PC-9 (cell line): Measurements from ENCODE around the gene TNFRSF1A. TPM values are rescaled to one million over a fixed set of nuclear protein-coding genes. Genes with fewer than 3 reads are reported as not detected.

Experiments
- BruUV-seq: library from RNA; stranded (reverse); fragments of 400-500 nt; replicated peaks from 2 replicates; lab custom pipeline; 2021; lab: Mats Ljungman, UMichigan
- CTCF ChIA-PET: fragments of 300-600 bp; sonication (Branson Sonifier 250); formaldehyde crosslinking; loops from one replicate; lab custom pipeline; 2022; ENCODE audit warnings: antibody characterized with exemption; lab: Charles Lee
- POLR2A ChIA-PET: fragments of 300-600 bp; sonication (Branson Sonifier 250); formaldehyde crosslinking; loops from one replicate; lab custom pipeline; 2022; ENCODE audit warnings: antibody characterized with exemption; ENCODE audit not compliant: unreplicated experiment; lab: Charles Lee
- DNase-seq, 2 experiments: peaks; one replicate each; pipeline versions ENCODE4 v3.0.0 to v3.0.0-alpha.2; 2015 to 2022; ENCODE audit warnings: mixed read lengths in 1 of 2
- H2AFZ ChIP-seq: fragments of 200-600 bp; sonication (generic); 2 replicates; pipeline ENCODE4 v1.8.1; 2017; ENCODE audit warnings: antibody characterized with exemption
- H3F3A ChIP-seq: fragments of 200-600 bp; sonication (generic); 2 replicates; pipeline ENCODE4 v1.8.1; 2017; ENCODE audit warnings: antibody characterized with exemption, mild to moderate bottlenecking, low read depth; ENCODE audit not compliant: insufficient read depth
- H3K27ac ChIP-seq: fragments of 200-600 bp; sonication (generic); 2 replicates; pipeline ENCODE4 v1.6.1; 2016; ENCODE audit warnings: mixed run types
- H3K27me3 ChIP-seq: fragments of 200-600 bp; sonication (generic); 2 replicates; pipeline ENCODE4 v1.6.1; 2016; ENCODE audit warnings: low read depth, mixed run types; ENCODE audit not compliant: insufficient read depth
- H3K36me3 ChIP-seq: fragments of 200-600 bp; sonication (generic); 2 replicates; pipeline ENCODE4 v1.6.1; 2016; ENCODE audit warnings: low read depth, mixed run types
- H3K4me1 ChIP-seq: fragments of 200-600 bp; sonication (generic); replicated peaks from 2 replicates; pipeline ENCODE4 v1.6.1; 2016; ENCODE audit warnings: mixed run types; ENCODE audit not compliant: insufficient read depth
- H3K4me2 ChIP-seq: fragments of 200-600 bp; sonication (generic); 2 replicates; pipeline ENCODE4 v1.6.1; 2017; ENCODE audit warnings: mixed run types
- H3K4me3 ChIP-seq: fragments of 200-600 bp; sonication (generic); 2 replicates; pipeline ENCODE4 v1.6.1; 2016; ENCODE audit warnings: mixed run types
- H3K79me2 ChIP-seq: fragments of 200-600 bp; sonication (generic); 2 replicates; pipeline ENCODE4 v1.6.1; 2017; ENCODE audit warnings: low read depth, mixed run types
- H3K9me2 ChIP-seq: fragments of 200-600 bp; sonication (generic); 2 replicates; pipeline ENCODE4 v1.8.1; 2017; ENCODE audit warnings: mild to moderate bottlenecking; ENCODE audit not compliant: insufficient read depth
- H3K9me3 ChIP-seq: fragments of 200-600 bp; sonication (generic); 2 replicates; pipeline ENCODE4 v1.8.1; 2016; ENCODE audit warnings: low read depth; ENCODE audit not compliant: insufficient read depth
- H4K20me1 ChIP-seq: fragments of 200-600 bp; sonication (generic); 2 replicates; pipeline ENCODE4 v1.8.1; 2017; ENCODE audit not compliant: insufficient read depth
- EZH2 ChIP-seq: fragments of 200-600 bp; sonication (generic); IDR thresholded peaks from 2 replicates; pipeline ENCODE4 v1.8.0; 2017; ENCODE audit warnings: antibody characterized with exemption, low read depth
- intact Hi-C: fragments of 100-400 bp; cut with micrococcal nuclease; formaldehyde crosslinking; loops from one replicate; pipeline ENCODE4 v1.10.0; 2022; ENCODE audit not compliant: unreplicated experiment
- total RNA-seq: library from RNA; stranded (reverse); gene quantifications from 2 replicates; pipeline ENCODE4 v1.2.3, GENCODE V29; 2021
- TF ChIP-seq, protein P1 (sequence below): fragments of 200-600 bp; sonication (generic); conservative IDR thresholded peaks from 2 replicates; pipeline ENCODE4 v1.6.1; 2017; ENCODE audit warnings: mixed run types, antibody characterized with exemption, mild to moderate bottlenecking, moderate library complexity

TNFRSF1A gene
- total RNA-seq, 1 experiment from 2014 or later: 165 TPM

DNA sequence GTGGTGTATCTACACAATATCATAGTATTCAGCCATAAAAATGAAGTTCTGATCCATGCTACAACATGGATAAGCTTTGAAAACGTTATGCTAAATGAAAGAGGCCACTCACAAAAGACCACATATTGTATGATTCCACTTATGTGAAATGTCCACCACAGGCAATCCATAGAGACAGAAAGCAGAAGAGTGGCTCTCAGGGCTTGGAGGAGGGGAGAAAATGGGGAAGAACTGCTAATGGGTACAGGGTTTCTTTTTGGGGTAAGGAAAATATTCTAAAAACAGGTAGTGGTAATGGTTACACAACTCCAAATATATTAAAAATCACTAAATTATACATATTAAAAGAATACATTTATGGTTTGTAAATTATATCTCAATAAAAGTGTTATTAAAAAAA is 17.0 kb upstream of the TNFRSF1A start:
- CTCF ChIA-PET: interaction anchor here (0.7 kb wide), 1 partner anchor 281 kb away, joined by 14 read pairs; no protein-coding TSS in a partner anchor
- BruUV-seq: no TSS peak
- H3K4me3 ChIP-seq: no peak overlapping the region
- no peaks in the 10 kb centered on the region for H3K9me3 ChIP-seq
- H2AFZ ChIP-seq: no peak overlapping the region
- no peak for DNase-seq
- H4K20me1 ChIP-seq: no peaks in the 10 kb centered on the region; the same call in none of the 2 replicates
- H3K36me3 ChIP-seq: peaks cover 27% of the 10 kb centered on the region
- intact Hi-C loops: no loop called here
- no peak overlapping the region for H3K27ac ChIP-seq
- peaks cover 26% of the 10 kb centered on the region for H3K79me2 ChIP-seq
- peaks cover 27% of the 10 kb centered on the region for H3K4me1 ChIP-seq
- POLR2A ChIA-PET: interaction anchor here (0.7 kb wide), 1 partner anchor 138 kb away, joined by 21 read pairs; no protein-coding TSS in a partner anchor
- H3K9me2 ChIP-seq: no peaks in the 10 kb centered on the region
- no peaks in the 10 kb centered on the region for H3K27me3 ChIP-seq
- TF ChIP-seq, protein P1, sequence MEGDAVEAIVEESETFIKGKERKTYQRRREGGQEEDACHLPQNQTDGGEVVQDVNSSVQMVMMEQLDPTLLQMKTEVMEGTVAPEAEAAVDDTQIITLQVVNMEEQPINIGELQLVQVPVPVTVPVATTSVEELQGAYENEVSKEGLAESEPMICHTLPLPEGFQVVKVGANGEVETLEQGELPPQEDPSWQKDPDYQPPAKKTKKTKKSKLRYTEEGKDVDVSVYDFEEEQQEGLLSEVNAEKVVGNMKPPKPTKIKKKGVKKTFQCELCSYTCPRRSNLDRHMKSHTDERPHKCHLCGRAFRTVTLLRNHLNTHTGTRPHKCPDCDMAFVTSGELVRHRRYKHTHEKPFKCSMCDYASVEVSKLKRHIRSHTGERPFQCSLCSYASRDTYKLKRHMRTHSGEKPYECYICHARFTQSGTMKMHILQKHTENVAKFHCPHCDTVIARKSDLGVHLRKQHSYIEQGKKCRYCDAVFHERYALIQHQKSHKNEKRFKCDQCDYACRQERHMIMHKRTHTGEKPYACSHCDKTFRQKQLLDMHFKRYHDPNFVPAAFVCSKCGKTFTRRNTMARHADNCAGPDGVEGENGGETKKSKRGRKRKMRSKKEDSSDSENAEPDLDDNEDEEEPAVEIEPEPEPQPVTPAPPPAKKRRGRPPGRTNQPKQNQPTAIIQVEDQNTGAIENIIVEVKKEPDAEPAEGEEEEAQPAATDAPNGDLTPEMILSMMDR: no peak
- no peak for TF ChIP-seq EZH2
- H3F3A ChIP-seq: peaks cover 54% of the 10 kb centered on the region
- H3K4me2 ChIP-seq: no peak overlapping the region

GRCh38 chr12:6356374-6356820 is 14.5 kb upstream of the TNFRSF1A start:
- TF ChIP-seq, protein P1: no peak
- TF ChIP-seq EZH2: no peak
- Histone ChIP-seq H3K4me1 (peaks cover 4% of the 10 kb centered on the region), H3K27me3 (no peaks in the 10 kb centered on the region), H3K27ac (no peak overlapping the region), H3K36me3 (peaks cover 23% of the 10 kb centered on the region), H3K4me3 (no peak overlapping the region), H2AFZ (no peak overlapping the region), H3F3A (peaks cover 47% of the 10 kb centered on the region), H3K4me2 (no peak overlapping the region), H3K79me2 (0 out of 2 replicates have a peak, but pooled peaks cover 9% of the 10 kb centered on the region), H3K9me2 (no peaks in the 10 kb centered on the region), H4K20me1 (no peaks in the 10 kb centered on the region; the same call in 1 of the 2 replicates), H3K9me3 (no peaks in the 10 kb centered on the region)
- CTCF ChIA-PET: interaction anchor here (1.4 kb wide), 1 partner anchor 15 kb away, joined by 3 read pairs; no protein-coding TSS in a partner anchor
- intact Hi-C loops: no loop called here
- POLR2A ChIA-PET: no interaction called here
- no TSS peak for BruUV-seq
- DNase-seq: no peak

GRCh38 chr12:6355491-6356373 is 13.9 kb upstream of the TNFRSF1A start:
- no peaks in the 10 kb centered on the region for H3K27me3 ChIP-seq
- TF ChIP-seq EZH2: no peak
- TF ChIP-seq, protein P1: no peak; the same call in 1 of the 2 replicates
- BruUV-seq: no TSS peak
- 0 out of 2 replicates have a peak, but pooled peaks cover 2% of the 10 kb centered on the region for H3K79me2 ChIP-seq
- H3K4me3 ChIP-seq: no peak overlapping the region
- H2AFZ ChIP-seq: no peak overlapping the region
- H3K36me3 ChIP-seq: peaks cover 19% of the 10 kb centered on the region
- no peak overlapping the region for H3K27ac ChIP-seq
- H3K9me2 ChIP-seq: no peaks in the 10 kb centered on the region
- no peaks in the 10 kb centered on the region for H3K9me3 ChIP-seq
- H4K20me1 ChIP-seq: no peaks in the 10 kb centered on the region; the same call in 1 of the 2 replicates
- peaks cover 40% of the 10 kb centered on the region for H3F3A ChIP-seq
- intact Hi-C loops: no loop called here
- no peaks in the 10 kb centered on the region for H3K4me1 ChIP-seq
- no peak for DNase-seq
- POLR2A ChIA-PET: interaction anchor here (0.7 kb wide), 1 partner anchor 20 kb away, joined by 7 read pairs; no protein-coding TSS in a partner anchor
- no peak overlapping the region for H3K4me2 ChIP-seq
- CTCF ChIA-PET: interaction anchor here (0.5 to 1.4 kb wide), 3 partner anchors 11 to 115 kb away, joined by 3 to 4 read pairs (median 3); no protein-coding TSS in a partner anchor
